ENCODE results near the gene ZDHHC19.

DNA sequence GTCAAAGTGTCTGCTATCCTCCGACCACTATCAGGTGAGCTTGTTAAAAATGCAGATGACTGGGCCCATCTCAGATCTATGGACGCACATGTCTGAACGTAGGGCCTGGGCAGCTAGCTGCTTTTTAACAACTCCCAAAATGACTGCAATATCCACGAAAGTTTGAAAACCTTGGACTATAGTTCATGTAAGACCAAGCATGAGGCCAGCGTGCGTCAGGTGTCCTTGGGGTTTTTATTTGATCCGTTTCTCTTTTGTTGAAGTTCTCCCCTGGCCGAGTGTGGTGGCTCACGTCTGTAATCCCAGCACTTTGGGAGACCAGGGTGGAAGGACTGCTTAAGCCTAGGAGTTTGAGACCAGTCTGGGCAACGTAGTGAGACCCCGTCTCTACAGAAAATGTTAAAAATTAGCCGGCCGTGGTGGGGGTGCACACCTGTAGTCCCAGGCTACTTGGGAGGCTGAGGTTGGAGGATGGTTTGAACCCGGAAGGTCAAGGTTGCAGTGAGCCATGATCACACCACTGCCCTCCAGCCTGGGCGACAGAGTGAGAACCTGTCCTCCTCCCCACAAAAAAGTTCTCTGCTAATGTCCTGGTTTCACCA is 14.7 kb upstream of the ZDHHC19 start:
- TF ChIP-seq CTCF (IDR thresholded peaks at IDR 0.05) (no peak), ZFX (IDR thresholded peaks at IDR 0.05; ENCODE audit: borderline replicate concordance) (no peak)
